Activated CD4-positive, CD25-positive, alpha-beta regulatory T cell treated with anti-CD3 and anti-CD28 coated beads, Interleukin-2, amount 50 U/mL, for 24 hours (primary cell): ENCODE measurements around the gene SPAG6.
"Not testable (repeated sequence)": the region's sequence is repeated elsewhere in the genome, so short reads cannot be mapped to it uniquely, and the experiment has no call there.

Experiments used
- ATAC-seq, 2 donors: fragments of 150-1000 bp; cut with Tn5 transposase; one replicate each; pipeline ENCODE4 v1.10.0; 2021; ENCODE audit warnings: mild to moderate bottlenecking in 1 of 2, moderate library complexity in 1 of 2

SPAG6 gene

GRCh38 chr10:22342421-22342820 is 2.9 kb upstream of the SPAG6 start:
- ATAC-seq = no peak

DNA sequence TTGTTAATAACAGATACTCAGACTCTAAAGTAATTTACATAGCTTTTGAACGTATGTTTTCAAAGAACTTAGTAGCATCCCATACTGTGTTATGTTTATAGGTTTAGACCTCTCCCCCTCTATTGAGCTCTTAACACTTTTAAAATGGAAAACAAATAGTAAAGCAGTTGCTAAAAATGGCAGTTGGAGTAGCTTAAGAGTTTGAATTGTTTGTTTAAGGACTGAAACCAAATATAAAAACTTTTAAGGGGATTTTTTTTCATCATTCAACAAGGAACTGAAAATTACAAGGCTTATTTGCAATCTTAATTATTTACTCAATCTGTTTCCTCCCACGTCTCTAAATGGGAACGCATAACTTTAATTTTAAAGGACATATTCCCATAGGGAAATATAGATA is 1.6 kb upstream of the SPAG6 start:
- ATAC-seq = no peak

- ATAC-seq = no peak
Observed at GRCh38 chr10:22344249-22344648, 1.0 kb upstream of the SPAG6 start.

DNA sequence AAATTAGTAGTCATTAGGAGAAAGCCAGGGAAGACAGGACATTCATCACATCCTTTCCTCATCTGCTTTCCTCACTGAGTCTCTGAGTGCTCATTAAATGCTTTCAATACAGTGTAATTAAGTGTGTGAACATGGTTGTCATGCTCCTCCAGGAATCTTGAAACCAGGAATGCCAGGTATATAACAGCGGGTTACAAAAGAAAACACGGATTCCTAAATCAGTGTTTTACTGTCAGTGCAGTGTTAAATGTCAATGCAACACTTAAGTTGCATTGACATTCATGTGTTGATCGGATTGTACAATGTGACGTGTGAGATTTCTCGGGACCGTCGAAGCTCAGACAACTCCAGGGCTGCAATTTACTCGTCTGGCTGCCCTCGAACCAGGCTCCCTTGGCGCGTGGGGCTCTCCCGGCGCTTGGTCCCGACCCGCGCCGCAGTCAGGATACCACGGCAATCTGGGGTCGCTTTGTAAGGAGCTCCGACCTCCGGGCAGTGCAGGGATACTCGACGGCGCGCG is 455 bp upstream of the SPAG6 start:
- ATAC-seq = no peak

- no peak for ATAC-seq
Observed at GRCh38 chr10:22346096-22346661, 883 bp downstream of the SPAG6 start.

- ATAC-seq = no peak
Observed at GRCh38 chr10:22349755-22350154, 4.5 kb downstream of the SPAG6 start.

- no peak for ATAC-seq
Observed at GRCh38 chr10:22351131-22351703, 5.9 kb downstream of the SPAG6 start.

DNA sequence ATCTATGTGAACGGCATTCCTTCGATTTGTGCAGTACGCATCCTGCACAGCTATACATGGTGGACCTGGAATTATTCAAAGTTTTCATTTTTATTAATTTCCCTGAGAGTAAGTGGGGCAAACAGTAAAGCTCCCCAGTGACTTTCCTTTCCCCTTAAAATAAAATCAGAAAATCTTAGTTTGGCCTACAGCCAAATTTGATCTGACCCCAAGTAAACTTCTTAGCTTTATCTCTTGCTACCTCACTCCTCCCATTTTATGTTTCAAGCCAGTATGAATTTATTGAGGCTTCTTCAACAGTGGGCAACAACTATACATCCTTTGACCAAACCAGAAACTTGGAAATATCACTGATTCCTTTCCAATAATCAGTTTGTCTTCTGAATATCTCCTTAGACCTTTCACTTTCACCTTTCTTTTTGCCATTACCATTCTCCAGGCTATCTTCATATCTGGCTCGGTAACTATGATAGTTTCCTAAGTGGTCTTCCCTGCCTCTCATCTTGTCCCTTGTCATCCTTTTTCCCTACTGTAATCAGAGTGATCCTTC is 11.1 kb downstream of the SPAG6 start:
- no peak for ATAC-seq

- ATAC-seq = not testable (repeated sequence)
Observed at GRCh38 chr10:22357770-22358169, 12.5 kb downstream of the SPAG6 start.

- no peak for ATAC-seq
Observed at GRCh38 chr10:22363305-22363704, 18.0 kb downstream of the SPAG6 start.

DNA sequence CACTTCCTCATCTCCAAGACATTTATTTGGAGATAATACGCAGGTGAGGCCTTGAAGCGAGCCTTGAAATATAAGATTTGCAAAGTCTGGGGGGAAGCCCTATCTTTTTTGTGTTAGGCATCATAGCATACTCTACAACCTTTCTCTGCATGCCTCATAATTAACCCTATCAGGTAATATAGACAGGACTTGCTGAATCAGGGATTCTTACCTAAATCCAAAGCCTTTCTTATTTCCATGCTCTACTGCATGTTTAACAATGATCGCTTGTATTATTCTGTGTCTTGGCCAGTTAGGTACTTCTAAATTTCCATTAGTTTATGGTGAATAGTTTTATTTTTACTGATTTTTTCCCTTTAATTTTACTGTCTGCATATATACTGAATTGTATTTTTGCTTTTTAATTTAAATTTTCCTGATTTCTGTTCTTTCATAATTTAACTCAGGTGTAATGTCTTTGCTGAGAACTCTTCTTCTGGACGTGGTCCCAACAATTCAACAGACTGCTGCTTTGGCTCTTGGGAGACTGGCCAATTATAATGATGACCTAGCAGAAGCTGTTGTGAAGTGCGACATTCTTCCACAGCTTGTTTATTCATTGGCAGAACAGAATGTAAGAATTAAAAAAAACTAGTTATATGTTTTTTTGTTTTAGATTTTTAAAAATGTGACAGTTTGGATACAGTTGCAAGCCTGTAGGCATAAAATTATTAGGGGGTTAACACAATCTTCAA is 19.3 kb downstream of the SPAG6 start:
- ATAC-seq = no peak

DNA sequence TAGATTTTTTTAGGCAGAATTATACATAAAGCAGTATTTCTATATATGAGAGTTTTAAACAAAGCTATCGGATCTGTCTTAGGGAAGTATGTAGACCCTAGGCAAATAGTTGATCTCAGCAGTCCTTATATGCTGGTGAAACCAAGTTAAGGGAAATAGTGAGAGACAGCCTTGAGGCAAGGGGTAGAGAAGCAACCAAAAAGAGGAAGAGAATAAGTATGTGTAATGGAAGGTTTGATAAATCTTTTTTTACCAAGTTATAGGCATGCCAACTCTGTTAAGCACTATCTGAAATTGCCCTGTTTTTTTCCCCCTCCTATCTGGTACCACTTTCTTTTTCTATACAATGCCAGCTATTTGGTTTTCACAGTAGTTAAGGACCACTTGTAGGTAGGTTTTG is 19.9 kb downstream of the SPAG6 start:
- no peak for ATAC-seq

GRCh38 chr10:22365644-22366434 is 20.5 kb downstream of the SPAG6 start:
- no peak for ATAC-seq

DNA sequence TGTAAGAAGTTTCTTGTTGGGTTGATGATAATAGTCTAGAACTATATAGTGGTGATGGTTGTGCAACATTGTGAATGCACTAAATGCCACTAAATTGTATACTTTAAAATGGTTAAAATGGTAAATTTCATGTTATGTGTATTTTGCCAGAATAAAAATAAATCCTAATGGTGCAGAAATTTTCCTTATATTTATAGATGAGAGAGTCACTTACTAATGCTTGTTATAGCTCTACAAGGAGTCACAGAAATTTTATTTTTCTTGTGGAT is 21.1 kb downstream of the SPAG6 start:
- ATAC-seq = no peak

- ATAC-seq = no peak
Observed at GRCh38 chr10:22366771-22367170, 21.5 kb downstream of the SPAG6 start.

- ATAC-seq = peak; percentile 87
Observed at GRCh38 chr10:22367471-22367870, 22.2 kb downstream of the SPAG6 start.

DNA sequence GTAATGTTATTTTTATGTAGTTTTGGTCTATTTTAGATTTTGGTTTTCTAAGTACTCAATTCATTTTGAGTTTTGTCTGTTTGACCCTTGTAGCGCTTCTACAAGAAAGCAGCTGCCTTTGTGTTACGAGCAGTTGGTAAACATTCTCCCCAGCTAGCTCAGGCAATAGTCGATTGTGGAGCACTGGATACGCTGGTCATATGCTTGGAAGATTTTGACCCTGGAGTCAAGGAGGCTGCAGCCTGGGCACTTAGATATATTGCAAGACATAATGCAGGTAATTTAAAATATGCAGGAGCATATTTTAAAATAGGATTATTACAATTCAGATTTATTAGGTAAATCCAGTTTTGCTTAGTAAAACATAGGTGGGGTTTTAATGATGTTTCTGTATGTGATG is 23.1 kb downstream of the SPAG6 start:
- no peak for ATAC-seq

DNA sequence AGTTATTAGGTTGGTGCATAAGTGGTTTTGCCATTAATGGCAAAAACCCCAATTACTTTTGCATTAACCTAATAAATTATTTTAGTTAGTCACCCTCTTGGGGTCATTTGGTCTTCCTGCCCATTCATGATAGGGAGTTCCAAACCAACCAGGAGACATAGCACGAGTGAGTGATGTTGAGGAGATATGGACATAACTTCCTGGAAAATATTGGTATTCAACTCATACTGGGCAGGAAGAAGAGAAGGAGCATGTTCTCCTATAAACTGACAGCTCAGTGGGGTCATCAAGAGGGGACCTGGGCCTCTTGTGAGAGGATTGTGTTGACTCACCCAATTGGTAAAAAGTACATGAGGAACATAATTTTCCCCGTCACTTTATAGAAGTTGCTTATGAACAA is 23.7 kb downstream of the SPAG6 start:
- ATAC-seq = no peak

DNA sequence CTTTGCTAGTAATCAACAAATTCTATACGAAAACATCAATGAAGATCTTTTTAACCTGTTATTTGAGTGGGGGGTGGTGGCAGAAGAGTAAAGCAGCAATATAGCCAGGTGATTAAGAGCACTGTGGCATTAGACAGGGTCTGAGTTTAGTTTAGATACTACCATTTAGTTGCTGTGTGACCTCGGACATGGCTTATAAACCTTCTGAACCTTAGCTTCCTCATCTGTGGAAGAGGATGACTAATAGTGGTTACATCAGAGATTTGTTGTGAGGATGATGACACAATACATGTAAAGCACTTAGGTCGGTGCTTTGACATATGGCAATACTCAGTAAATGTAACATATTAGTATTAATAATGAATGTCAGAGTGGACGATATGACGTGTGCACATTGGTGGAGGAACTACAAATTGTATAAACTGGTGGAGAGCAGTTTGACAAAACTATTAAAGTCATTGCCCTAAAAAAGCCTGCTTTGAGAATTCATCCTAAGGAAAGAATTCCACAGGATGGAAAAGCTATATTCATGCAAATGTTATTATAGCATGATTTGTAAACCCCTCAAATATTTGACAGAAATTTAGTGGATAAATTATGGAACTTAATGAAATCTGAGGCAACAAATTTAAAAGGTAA is 24.3 kb downstream of the SPAG6 start:
- peak; percentile 48 to 54 for ATAC-seq

DNA sequence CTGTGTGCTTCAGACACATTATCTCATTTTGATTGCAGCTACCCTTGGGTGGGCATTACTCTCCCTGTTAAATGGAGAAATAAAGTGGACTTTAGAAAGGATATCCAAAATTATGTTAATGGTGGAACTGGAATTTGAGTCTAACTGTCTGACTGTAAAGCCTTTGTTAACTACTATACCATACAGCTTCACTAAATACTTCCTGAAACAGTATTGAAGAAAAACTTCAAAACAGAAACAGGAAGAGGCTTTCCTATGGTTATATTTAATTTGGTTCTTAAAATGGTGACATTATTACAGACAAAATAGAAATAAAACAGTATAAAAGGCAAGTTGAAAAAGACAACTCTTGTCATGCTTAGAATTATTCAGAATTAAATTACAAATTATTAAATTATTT is 25.0 kb downstream of the SPAG6 start:
- ATAC-seq = no peak

- no peak for ATAC-seq
Observed at GRCh38 chr10:22372298-22372697, 27.0 kb downstream of the SPAG6 start.

GRCh38 chr10:22372917-22373316 is 27.6 kb downstream of the SPAG6 start:
- no peak for ATAC-seq
